ENCODE measurements around the gene PRUNE1. TPM values are rescaled to one million over a fixed set of nuclear protein-coding genes. Genes with fewer than 3 reads are reported as not detected.

PRUNE1 gene
- total and polyA plus RNA-seq, 11 donors, result 15.1 to 65.3 (median 39.8) TPM

DNA sequence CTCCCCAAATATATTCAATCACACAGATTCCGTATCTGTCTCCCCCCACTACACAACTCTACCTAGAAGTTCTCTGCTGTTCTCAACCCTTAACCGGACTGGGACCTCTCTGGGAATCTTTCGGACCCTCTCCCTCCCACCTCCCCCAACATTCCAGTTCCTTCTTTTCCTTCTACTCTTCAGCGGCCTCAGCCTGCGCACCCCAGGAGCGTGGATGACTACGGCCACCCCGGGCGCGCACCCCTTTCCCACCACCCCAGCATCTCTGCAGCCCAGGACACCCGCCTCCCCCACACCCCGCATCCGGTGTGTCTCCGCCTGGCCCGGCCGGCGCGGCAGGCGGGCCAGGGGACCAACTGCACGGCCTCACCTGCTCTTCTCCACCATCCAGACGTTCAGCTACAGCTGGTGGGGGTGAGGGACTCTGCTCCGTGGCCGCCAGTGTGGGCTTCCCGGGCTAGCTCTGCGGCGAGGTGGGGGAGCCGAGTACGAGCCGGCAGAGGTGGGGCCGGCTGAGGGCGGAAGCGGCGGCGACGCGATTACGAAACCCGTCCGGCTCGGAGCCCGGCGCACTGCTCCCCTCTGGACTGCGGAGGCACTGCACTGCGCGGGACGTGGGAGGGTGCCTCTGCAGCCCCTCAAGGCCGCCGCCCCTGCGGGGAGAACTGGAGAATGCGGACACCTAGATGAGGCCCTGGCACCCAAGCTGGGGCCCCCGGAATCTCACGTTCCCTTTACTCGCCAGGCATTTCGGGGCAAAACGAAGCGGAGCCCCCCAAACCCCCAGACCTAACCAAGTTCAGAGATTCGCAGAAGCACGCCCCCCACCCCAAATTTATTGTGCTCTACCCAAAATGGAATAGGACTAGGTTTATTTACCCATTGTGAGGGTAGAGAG, 51.1 kb downstream of the PRUNE1 start, which contains the start of gene CDC42SE1:
Gene CDC42SE1, minus strand, starts transcription at position 514 of the 898 bp plus-strand sequence. CDS start 3,892 bp downstream, outside the sequence.
- peak; percentile 52 to 86 for TF ChIP-seq POLR2A (IDR thresholded peaks at IDR 0.05)
- TF ChIP-seq, protein P1, sequence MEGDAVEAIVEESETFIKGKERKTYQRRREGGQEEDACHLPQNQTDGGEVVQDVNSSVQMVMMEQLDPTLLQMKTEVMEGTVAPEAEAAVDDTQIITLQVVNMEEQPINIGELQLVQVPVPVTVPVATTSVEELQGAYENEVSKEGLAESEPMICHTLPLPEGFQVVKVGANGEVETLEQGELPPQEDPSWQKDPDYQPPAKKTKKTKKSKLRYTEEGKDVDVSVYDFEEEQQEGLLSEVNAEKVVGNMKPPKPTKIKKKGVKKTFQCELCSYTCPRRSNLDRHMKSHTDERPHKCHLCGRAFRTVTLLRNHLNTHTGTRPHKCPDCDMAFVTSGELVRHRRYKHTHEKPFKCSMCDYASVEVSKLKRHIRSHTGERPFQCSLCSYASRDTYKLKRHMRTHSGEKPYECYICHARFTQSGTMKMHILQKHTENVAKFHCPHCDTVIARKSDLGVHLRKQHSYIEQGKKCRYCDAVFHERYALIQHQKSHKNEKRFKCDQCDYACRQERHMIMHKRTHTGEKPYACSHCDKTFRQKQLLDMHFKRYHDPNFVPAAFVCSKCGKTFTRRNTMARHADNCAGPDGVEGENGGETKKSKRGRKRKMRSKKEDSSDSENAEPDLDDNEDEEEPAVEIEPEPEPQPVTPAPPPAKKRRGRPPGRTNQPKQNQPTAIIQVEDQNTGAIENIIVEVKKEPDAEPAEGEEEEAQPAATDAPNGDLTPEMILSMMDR (IDR thresholded peaks at IDR 0.05), result peak; percentile 61 to 94 (median 86)
- 0 to 1% (median 1%) methylated on average over 38 to 58 of the region's 58 CpGs for WGBS, 4 donors
- ATAC-seq (peak; percentile 87 to 93 (median 92)), DNase-seq (peak; percentile 87 to 93 (median 90))
- H3K27me3 ChIP-seq, result no peaks in the 10 kb centered on the region
- no peaks in the 10 kb centered on the region for H3K9me3 ChIP-seq
- H3K36me3 ChIP-seq, result peaks cover 0 to 30% (median 20%) of the 10 kb centered on the region in 9 donors
- H3K27ac ChIP-seq, result peak within 1 kb of the TSS; percentile 92 to 99 (median 96)
- H3K4me1 ChIP-seq, result peaks cover 8 to 52% (median 31%) of the 10 kb centered on the region in 12 donors
- H3K4me3 ChIP-seq, result peak within 1 kb of the TSS; percentile 71 to 98 (median 90)
- intact Hi-C loops (cut with DNase I), result loop anchor here in 5 of 10 donors (5.0 kb wide), 2 partner anchors 37 to 52 kb away; partner anchors contain the start of genes MINDY1 (in 4 of the 5) and PRUNE1 (in 4 of the 5)

DNA sequence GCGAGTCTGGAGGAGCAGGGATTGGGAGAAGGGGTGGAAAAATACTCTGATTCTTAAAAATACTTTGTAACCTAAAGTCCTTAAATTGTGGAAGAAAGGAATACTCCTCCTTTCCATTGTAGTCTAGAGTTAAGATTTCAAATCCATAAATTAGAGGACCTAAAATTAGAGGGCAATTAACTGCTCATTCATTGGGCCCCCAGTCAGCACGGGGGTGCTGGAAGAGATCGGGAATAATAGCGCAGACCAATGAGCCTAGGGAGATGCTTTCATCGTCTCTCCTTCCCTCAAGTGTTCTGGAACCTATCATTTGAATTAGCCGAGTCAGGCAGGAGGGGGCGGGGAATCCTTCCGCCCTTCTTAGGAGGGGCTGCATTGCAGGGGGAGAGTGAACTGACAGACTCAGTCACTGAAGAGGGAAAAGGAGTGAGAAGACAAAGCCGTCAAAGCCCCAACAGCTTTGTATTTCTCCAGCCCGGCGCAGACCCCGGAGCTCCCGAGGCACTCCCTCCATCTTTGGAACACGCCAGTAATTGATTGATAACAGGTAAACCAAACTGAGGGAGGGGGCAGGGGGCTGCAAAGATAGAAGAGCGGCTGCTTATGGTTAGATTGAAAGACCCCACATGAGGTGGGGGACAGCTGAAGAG, 51.9 kb downstream of the PRUNE1 start, which contains the start of gene MLLT11:
Gene MLLT11, plus strand, starts transcription at position 391 of the 650 bp plus-strand sequence. CDS start 6,828 bp downstream, outside the sequence.
- ATAC-seq, result peak; percentile 57 to 68 (median 62)
- Histone ChIP-seq H3K4me1 (peaks cover 8 to 49% (median 31%) of the 10 kb centered on the region in 12 donors), H3K4me3 (peak within 1 kb of the TSS; percentile 71 to 98 (median 90)), H3K27me3 (no peaks in the 10 kb centered on the region), H3K36me3 (peaks cover 0 to 22% (median 12%) of the 10 kb centered on the region in 9 donors), H3K9me3 (no peaks in the 10 kb centered on the region), H3K27ac (peak within 1 kb of the TSS; percentile 92 to 99 (median 96))
- intact Hi-C loops (cut with DNase I), result no loop called here
- DNase-seq, result peak in 4 of 5 donors; percentile 51 to 73 (median 59)
- 2 to 4% (median 2%) methylated on average over 15 of the region's 15 CpGs for WGBS, 4 donors
- TF ChIP-seq, protein P1 (IDR thresholded peaks at IDR 0.05), result peak in 2 of 12 donors; percentile 3 to 14
- peak in 1 of 2 donors; percentile 23 for TF ChIP-seq POLR2A (IDR thresholded peaks at IDR 0.05)

DNA sequence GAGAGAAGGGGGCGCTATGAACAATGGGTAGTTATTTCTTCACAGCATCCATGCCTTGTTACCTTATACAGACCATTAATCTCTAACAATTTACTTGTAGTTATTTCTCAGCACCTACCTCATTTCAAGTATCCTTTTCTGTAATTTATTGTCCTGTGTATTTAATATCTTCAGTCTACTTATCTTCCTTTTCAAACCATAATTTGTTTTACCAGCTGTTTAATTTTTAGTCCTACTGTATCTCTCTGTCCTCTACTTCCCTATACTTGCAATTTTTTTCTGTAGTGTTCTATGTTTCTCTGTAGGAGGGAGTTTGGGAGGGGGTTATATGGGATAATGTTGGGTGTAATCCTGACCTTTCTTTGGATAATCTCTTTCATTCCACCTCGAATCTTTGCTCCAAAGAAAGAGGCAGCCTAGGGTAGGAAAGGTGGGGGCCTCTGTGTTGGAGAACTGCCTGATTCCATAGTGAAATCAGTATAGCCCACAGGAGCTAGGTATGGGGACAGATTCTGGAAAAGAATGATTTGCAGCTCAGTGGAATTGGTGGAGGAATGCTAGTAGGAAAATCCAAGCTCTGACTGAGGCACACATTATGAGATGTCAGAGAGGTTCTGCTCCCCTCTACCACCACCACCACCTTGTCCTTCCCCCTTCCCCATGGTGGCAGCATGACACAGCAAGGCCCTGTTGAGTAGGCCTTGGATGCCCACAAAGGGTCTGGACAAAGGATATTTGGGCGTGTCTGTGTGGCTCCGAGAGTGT, 52.6 kb downstream of the PRUNE1 start:
- no peak for ATAC-seq
- Histone ChIP-seq H3K9me3 (no peaks in the 10 kb centered on the region), H3K27ac (peak overlapping the region in 11 of 12 donors; percentile 38 to 99 (median 96)), H3K36me3 (peaks cover 0 to 15% (median 5%) of the 10 kb centered on the region in 9 donors), H3K27me3 (no peaks in the 10 kb centered on the region), H3K4me1 (peaks cover 8 to 42% (median 26%) of the 10 kb centered on the region in 12 donors), H3K4me3 (peak overlapping the region; percentile 71 to 98 (median 90))
- intact Hi-C loops (cut with DNase I), result no loop called here
- TF ChIP-seq, protein P1 (IDR thresholded peaks at IDR 0.05), result no peak
- no peak for TF ChIP-seq POLR2A (IDR thresholded peaks at IDR 0.05)
- WGBS, 4 donors, result 56 to 68% (median 58%) methylated on average over 4 of the region's 4 CpGs
- no peak for DNase-seq
